NCI-H82 treated with DMSO at 0.1 percent for 48 hours (cell line): ENCODE measurements around the gene RFT1.

ENCODE experiments used
- DNase-seq: peaks from one replicate; lab custom pipeline; 2025; ENCODE audit not compliant: unreplicated experiment; lab: John Stamatoyannopoulos, UW

RFT1 gene, protein sequence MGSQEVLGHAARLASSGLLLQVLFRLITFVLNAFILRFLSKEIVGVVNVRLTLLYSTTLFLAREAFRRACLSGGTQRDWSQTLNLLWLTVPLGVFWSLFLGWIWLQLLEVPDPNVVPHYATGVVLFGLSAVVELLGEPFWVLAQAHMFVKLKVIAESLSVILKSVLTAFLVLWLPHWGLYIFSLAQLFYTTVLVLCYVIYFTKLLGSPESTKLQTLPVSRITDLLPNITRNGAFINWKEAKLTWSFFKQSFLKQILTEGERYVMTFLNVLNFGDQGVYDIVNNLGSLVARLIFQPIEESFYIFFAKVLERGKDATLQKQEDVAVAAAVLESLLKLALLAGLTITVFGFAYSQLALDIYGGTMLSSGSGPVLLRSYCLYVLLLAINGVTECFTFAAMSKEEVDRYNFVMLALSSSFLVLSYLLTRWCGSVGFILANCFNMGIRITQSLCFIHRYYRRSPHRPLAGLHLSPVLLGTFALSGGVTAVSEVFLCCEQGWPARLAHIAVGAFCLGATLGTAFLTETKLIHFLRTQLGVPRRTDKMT

DNA sequence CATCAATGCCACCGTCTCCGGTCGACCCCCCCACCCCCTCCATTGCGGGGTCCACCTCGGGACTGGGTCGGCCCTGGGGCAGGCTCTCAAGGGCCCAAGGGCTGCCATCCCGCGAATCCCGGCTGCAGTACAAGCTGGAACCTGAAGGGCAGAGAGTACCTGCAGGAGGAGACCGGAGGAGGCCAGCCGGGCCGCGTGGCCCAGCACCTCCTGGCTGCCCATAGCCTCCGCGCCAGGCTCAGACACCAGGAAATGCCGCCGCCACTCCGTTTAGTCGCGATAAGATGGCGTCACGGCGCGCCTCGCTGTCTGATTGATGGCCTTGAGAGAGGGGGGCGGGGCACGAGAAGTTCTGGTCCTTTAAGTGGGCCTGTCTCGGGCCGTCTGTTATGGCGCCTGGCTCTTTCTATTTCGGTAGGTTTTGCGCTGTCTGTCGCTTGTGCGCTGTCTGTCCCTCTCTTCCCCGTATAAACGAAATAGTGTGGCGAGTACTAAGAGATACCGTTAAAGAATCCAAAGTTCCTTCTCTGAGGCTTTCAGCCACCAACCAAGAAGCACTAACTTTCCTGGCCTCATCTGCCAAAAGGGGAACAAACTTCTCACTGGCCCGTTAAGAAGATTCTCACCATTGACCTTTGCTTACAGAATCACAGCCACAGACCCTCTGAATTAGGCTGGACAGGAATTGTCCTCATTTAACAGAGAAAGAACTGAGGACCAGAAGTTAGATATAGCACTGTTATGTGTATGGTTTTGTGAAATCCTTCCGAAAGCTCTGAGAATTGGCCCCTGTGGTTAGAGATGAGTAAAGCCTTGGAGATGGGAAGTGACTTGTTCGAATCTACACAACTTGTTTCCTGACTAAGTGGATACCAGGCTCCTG is at the start of gene RFT1:
Gene RFT1 (minus strand): TSS at position 257 of the 883 bp plus-strand sequence. CDS start 35 bp downstream, at position 222.
- DNase-seq = peak; percentile 79

DNA sequence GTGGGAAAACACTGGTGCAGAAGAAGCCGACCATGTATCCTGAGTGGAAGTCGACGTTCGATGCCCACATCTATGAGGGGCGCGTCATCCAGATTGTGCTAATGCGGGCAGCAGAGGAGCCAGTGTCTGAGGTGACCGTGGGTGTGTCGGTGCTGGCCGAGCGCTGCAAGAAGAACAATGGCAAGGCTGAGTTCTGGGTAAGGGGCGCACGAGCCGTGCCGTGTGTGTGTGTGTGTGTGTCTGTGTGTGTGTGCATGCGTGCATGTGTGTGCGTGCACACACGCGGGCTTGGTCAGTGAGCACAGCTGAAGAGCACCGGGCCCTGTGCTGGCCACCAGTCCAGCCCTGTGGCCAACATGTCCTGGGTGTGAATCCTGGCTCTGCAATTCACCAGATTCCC is 49.3 kb upstream of the RFT1 start:
- no peak for DNase-seq

DNA sequence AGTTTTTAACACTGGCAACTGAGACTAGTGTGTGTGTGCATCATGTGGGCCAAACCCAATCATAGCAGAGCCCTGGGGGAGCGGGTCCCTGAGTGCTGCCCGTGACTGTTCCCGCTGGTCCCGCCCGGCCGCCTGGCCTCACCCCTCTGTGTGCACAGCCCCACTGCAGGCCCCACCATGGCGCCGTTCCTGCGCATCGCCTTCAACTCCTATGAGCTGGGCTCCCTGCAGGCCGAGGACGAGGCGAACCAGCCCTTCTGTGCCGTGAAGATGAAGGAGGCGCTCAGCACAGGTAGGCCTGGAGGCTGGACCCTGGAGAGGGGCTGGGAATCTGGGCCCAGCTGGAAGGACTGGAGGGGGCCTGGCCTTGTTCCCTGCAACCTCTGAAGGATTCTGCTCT is 48.0 kb upstream of the RFT1 start:
- DNase-seq = no peak

DNA sequence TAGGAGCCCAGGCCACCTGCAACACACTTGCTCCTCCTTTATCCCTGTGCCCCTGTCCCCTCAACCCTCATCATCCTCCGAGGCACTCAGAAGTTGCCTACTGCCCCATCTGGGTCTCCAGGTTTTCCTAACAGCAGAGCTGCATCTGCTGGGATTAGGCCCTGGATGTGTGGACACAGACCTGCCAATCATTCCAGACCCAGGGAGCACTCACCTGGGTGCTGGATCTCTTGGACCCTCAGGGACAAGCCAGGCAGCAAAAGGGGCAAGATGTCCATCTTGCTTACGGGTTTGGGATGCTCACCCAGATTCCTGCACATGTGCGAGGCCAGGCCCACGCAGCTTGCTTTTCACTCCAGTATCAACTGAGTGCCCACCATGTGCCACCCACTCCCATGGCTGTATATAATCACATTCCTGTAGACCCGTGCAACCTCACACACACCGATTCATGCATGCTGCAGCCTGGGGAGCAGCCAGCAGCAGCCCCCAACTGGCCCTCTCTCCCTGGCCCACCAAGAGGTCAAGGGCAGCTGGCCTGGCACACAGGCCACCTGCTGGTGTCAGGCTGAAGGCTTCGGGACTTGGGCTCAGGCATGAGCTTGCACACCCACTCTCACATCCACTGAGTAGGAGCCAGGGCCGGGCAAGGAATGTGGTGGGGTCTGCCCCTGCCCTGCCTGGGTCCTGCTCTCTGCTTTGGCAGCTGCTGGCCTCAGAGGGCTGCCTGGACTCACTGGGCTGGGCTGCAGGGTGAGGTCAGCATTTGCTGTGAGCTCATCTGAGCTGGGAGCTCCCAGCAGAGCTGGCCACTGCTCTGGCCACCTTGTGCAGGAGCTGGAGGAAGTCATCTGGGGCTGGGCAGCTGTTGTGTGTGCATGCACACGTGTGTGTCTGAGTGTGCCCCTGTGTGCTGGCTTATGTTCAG is 45.6 kb upstream of the RFT1 start:
- DNase-seq = no peak

DNA sequence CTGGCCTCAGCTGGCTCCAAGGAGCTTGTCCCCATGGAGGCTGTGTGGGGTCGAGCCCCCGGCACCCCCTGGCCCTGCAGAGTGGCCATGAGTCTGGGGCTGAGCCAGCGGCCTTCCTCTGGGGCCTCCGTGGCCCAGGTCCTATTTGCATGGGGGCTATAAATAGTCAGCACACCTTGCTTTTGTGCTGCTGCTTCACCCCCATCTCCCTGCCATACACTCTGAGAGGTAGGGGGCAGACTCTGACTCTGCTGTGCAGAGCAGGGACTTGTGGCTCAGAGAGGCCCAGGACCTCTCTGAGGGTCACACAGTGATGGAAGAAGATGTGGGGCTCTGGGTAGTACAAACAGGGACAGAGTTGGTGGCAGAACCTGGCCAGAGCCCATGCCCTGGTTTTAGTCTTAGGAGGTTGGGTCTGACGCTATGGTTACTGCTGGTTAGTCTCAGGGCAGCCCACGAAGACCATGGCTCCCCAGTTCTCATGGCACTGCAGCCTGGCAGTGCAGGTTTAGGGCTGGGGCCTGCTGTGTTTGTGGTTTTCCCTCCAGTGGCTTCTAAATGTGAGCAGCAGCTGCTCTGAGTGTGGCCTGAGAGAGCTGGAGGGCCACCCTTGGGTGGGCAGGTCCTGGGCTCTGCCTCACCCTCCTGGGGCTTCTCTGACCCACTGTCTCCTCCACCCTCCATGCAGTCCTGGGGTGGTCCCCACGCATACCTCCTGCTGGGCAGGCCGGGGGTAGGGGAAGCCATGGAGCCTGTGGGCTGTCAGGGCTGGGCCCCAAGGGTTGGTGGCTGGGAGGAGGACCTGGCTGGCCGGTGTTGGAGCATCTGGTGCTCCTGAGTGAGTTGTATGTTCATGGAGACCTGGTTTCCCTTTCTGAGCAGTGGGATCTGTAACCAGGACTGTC is 44.4 kb upstream of the RFT1 start:
- DNase-seq = no peak

DNA sequence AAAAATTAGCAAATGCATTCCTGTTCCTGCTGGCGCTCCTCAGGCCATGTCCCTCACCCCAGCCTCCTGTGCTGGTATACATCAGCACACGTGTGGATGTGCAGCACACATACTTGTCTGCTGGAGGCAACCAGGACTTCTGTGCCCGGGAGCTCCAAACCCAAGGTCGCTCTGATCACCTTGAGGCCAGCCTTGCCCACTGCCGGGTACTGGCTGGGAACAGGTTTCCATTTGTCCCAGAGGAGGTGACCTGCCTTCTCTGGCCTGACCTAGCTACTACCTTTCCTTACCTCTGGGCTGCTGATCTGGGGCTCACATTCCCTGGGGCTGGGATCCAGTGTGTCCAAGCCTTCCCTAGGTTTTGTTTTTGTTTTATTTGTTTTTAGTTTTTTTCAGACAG is 42.9 kb upstream of the RFT1 start:
- no peak for DNase-seq

DNA sequence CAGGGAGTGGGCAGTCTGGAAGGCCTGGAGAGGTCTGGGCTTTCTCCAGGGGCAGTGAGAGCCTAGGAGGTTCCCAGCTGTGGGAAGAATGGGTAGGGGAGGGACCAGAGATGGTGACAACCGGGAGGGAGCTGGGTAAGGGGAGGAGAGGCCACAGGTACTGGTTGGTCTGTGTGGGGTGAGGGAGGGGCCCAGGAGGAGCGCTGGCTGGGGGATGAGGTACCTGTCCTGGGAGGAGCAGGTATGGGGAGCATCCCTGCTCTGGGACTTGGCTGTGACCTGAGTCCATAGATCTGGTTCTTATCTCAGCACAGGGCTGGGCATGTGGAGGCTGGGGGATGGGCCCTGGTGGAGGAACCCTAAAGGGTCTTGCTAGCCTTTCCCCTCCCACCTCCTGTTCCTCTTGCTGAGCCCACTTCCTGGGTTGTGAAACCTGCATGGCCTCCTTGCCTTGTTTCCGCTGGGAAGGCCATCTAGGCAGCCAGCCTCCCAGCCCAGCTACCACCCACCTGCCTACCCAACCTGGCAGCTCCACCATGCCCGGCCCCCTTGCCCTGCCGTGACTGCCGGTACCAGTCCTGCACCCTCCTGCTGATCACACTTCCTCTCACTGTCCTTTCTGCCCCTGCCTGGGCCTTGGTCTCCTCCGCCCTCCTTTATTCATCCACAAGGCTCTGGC is 41.7 kb upstream of the RFT1 start:
- DNase-seq = no peak

DNA sequence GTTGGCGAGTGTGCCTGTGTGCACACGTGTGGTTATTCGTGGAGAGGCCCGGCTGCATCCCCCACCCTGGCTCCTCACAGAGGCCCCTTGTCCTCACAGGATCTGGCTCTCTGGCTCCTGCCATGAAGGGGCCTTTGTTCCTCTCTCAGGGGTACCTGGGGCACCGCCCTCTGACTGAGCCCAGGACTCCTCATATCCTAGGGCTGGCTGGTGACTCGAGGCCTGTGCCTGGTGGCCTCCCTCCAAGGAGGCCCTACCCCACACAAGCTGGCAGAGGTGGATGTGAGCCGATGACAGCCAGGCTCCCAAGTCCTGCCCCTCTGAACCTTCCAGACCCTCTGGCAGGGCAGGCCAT is 40.8 kb upstream of the RFT1 start:
- no peak for DNase-seq

DNA sequence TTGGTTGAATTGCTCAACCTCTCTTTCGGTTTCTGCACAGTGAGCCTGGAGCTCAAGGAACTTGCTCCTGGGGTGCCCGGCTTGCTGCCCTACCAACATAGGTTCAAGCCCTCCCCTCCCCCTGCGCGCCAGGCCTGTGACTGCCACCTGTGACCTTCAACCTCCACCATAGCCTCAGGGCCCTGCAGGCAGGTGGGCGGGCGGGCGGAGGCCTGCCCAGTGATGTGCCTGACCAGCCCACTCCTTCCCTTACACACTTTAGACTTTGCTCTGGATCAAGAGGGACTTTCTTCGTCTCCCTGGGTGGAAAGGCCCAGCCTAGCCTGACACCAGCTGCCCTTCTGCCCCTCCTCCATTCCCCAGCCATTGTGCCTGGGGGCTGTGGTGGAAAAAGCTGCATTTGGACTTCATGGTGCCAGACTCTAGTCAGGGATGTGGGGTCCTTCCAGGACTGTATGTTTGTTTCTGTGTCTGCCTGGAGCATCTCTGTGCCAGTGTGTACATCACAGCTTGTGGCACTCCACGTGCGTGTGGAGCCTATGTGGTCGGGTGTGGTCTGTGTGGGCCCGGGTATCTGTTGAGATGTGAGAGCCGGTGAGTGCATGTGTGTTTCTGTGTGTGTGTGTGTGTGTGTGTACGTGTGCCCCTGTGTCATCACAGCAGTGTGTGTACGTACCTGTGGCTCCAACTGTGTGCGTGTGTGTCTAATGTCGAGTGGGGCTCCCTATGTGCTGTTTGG is 40.3 kb upstream of the RFT1 start:
- DNase-seq = no peak

DNA sequence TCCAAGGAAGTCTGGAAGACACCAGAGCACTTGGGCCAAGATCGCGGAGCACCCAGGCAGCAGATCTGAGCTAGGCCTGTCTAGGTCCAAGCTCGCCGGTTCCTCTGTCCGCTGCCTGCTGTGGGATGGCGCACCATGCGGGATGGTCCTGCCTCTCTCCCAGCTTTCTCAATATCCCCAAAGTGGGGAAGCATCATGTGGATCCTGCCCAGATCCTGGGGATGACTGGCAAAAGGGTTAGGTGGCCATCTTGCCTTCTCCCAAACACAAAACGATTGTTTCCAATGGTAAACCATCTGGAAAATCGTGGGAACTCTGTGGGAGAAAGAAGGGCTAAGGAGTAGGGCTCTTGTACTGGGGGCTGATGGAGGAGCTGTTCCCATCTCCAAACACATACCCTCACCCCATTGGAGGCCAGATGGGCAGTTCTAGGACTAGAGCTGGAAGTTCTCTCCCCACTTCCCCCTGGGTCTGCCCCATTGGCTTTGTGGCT is 39.6 kb upstream of the RFT1 start:
- DNase-seq = no peak

DNA sequence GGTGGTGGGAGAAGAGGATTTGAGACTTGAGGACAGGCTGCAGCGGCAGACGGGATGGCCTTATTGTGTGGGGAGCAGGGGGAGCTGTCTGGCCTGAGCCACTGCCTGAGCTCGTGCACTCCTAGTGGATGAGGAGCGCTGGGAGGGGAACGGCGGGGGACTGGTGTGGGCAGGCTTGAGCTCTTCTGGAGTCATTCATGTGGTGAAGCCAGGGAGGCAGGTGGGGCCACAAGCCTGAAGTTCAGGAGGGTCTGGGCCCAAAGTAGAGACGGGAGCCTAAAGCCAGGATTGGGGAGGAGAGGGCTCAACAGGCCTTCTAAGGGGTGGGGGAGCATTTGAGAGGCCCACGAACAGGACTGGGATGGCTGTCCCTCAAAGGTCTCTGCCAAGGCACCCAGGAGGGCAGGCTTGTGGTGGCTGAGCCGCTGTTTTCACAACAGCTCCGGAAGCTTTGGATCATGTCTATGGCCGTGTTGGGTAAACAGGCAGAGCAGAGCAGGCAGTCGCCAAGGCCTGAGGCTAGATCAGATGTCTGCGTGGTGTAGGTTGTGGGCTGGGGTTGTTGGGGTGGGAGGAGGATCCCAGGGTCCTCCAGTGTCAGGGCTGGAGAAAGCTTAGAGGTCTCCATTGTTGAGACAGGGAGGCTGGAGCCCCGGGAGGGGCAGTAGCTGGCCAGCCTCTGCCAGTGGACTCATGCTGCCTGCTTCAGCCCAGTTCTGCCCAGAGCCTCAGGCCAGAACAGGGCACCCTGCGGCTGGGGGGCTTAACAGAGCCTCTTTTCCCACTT is 39.0 kb upstream of the RFT1 start:
- DNase-seq = no peak

DNA sequence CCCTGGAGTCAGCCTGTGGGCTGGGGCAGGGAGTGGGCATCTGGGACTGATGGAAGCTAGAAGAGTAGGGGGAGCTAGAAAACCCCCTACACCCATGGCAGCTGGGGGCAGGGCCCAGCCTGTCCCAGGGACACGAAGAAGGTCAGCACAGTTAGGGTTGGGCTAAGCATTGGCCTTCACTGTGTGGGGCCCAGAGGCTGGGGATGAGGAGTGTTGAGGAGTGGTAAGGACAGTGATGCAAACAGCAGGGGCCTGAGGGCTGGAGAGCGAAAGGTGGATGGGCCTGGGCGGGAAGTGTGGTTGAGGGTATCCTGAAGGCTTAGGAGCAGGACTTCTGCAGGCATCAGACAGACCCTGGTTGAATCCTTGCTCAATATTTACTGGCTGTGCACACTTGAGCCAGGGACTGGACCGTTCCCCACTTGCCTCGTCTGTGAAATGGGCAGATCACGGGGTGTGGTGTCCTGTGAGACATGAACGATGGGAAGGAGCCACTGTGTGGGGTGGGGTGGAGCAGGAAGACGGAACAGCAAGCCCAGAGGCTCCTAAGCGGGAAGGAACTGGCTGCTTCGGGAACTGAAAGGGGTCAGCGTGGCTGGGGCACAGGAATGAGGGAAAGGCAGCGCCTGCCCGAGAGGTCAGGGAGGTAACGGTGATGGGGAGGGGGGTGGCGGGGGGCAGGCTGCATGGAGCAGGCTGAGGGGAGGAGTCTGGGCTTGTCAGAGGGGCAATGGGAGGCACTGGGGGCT is 38.1 kb upstream of the RFT1 start:
- DNase-seq = no peak

DNA sequence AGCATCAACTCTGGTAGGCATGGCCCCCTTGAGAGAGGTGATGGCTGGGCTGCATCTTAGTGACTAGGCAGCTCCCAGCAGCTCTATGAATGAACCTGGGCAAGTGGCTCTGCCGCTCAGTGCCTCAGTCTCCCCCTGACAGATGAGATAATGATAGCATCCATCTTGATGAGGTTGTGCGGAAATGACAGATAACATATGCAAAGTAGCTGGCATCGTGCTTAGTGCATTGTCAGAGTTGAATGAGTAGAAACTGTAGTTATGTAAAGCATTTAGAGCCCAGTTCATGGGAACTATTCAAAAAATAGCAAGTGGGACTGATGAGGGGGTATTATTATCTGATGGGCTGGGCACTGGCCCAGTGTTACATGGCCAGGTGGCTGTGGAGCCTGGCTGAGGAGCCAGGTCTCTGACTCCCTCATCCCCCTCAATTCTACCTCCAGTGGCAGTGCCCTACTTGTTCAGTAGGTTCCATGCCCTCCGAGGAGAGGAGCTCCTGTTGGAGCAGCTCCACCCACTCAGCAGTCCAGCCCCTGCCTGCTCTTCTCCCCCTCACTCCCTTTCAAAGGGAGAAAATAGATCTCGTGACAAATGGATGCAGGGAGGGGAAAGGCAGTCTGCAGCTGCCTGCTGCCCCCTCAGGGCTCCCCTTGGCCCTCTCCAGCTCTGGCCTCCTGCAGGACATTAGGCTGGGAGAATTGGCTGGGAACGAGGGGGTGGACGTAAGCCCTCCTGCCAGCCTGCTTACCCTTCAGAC is 37.4 kb upstream of the RFT1 start:
- DNase-seq = no peak

DNA sequence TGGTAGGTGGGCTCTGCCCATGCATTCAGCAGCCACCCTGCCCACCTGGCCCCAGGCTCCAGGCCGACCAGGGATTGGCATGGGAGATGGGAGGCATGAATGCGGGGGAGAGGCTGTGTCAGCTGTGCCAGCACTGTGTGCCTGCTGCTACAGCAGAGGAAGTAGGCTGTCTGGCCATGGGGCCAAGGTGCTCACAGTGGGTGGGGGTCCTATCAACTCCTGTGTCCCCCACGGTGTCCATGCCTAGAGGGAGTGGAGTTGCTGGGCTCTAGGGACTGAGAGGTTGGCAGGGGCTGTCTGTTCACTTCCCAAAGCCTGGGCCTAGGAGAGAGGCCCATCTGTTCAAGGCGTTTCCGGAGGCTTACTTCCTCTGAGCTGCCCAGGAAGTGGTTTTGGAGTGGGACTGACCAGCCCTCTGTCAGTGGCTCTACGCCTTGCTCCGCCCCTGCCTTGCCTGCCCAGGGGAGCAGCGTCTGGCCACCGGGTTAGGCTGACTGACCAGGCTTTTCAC is 36.6 kb upstream of the RFT1 start:
- DNase-seq = no peak

DNA sequence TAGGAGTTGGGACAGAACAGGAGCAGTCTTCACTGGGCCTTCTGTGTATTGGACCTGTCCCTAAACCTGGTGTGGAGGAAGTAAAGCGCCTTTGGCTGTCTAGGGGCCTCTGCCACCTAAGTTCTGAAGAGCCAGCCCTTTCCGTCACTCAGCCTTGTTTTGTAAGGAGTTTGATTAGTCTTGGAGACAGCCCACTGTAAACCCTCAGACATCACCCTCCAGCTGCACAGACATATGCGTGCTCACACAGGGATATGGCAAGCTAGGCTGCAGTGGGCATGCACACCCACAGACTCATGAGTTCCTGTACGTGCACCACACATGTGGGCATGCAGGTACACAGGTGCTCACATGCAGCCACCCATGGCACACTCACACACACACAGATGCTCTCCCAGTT is 36.0 kb upstream of the RFT1 start:
- DNase-seq = no peak

DNA sequence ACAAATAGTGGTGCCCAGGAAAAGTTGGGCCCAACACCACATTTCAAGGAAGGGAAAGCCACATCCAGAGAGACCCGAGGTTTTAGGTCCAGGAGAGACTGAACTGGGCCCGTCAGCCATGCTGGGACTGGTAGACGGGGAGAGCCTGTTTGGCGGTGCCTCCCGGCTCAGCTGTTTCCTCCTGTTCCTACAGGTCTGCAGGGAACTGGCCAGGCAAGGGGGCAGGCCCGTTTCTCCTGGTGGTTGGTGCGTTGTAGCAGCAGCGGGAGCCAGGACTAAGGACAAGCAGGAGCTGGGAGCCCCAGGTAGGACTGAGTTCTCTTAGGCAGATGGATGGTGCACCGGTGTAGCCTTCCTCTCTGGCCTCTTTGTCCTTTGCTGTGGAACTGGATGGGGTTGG is 34.7 kb upstream of the RFT1 start:
- DNase-seq = no peak
